Activated B cell treated with CpG ODN at 0.5 μM for 24 hours (primary cell): ENCODE results near the gene ARHGAP26. TPM values are rescaled to one million over a fixed set of nuclear protein-coding genes. Genes with fewer than 3 reads are reported as not detected.

Experiments
- ATAC-seq: fragments of 200-7000 bp; cut with Tn5 transposase; one replicate; pipeline ENCODE4 v1.10.0; 2021; ENCODE audit warnings: low read depth, mild to moderate bottlenecking, moderate library complexity
- CTCF ChIA-PET: fragments of 350-600 bp; sonication (Branson Sonifier 250); formaldehyde crosslinking; loops from one replicate; lab custom pipeline; 2021; ENCODE audit warnings: antibody characterized with exemption; lab: Charles Lee
- POLR2A ChIA-PET: fragments of 350-600 bp; sonication (Branson Sonifier 250); formaldehyde crosslinking; loops from one replicate; lab custom pipeline; 2021; ENCODE audit warnings: antibody characterized with exemption; lab: Charles Lee
- DNase-seq: peaks from one replicate; pipeline ENCODE4 v3.0.0; 2022
- H3K27ac Mint-ChIP-seq: one replicate; pipeline ENCODE4 v1.8.0; 2020; ENCODE audit warnings: mixed read lengths
- H3K27me3 Mint-ChIP-seq: one replicate; pipeline ENCODE4 v1.8.0; 2021; ENCODE audit warnings: mixed read lengths
- H3K36me3 Mint-ChIP-seq: one replicate; pipeline ENCODE4 v1.8.0; 2021; ENCODE audit warnings: low read depth, mixed read lengths
- H3K4me1 Mint-ChIP-seq: one replicate; pipeline ENCODE4 v1.8.0; 2021; ENCODE audit warnings: mixed read lengths
- H3K4me3 Mint-ChIP-seq: one replicate; pipeline ENCODE4 v1.8.0; 2020; ENCODE audit warnings: mild to moderate bottlenecking, mixed read lengths
- H3K9me3 Mint-ChIP-seq: one replicate; pipeline ENCODE4 v1.8.0; 2020; ENCODE audit warnings: mixed read lengths
- CTCF ChIP-seq: fragments of 200-600 bp; IDR thresholded peaks from one replicate; pipeline ENCODE4 v1.8.0; 2022; ENCODE audit warnings: antibody characterized with exemption, mild to moderate bottlenecking
- intact Hi-C: fragments of 100-400 bp; cut with micrococcal nuclease; formaldehyde crosslinking; loops from one replicate; pipeline ENCODE4 v1.15.1; 2024
- total RNA-seq: library from RNA; stranded (reverse); gene quantifications from 2 replicates; pipeline ENCODE4 v1.2.3, GENCODE V29; 2022

The ARHGAP26 gene
- total RNA-seq, 1 donor from 2014 or later, result 20.9 TPM

GRCh38 chr5:143229896-143230675, 459.9 kb downstream of the ARHGAP26 start:
- TF ChIP-seq CTCF, result no peak
- ATAC-seq (peak; percentile 71), DNase-seq (no peak)
- CTCF ChIA-PET, result no interaction called here
- Mint-ChIP-seq H3K4me1 (peaks cover 20% of the 10 kb centered on the region), H3K27me3 (peaks cover 1% of the 10 kb centered on the region), H3K4me3 (peak overlapping the region; percentile 33), H3K9me3 (no peaks in the 10 kb centered on the region), H3K36me3 (no peaks in the 10 kb centered on the region), H3K27ac (no peak overlapping the region)
- POLR2A ChIA-PET, result no interaction called here
- intact Hi-C loops, result no loop called here

- intact Hi-C loops, result no loop called here
- ChIA-PET POLR2A (no interaction called here), CTCF (no interaction called here)
- DNase-seq, result no peak
- H3K27me3 Mint-ChIP-seq, result peaks cover 1% of the 10 kb centered on the region
- H3K4me3 Mint-ChIP-seq, result peak overlapping the region; percentile 33
- H3K36me3 Mint-ChIP-seq, result no peaks in the 10 kb centered on the region
- no peak for ATAC-seq
- peaks cover 20% of the 10 kb centered on the region for H3K4me1 Mint-ChIP-seq
- no peak overlapping the region for H3K27ac Mint-ChIP-seq
- no peak for TF ChIP-seq CTCF
- H3K9me3 Mint-ChIP-seq, result no peaks in the 10 kb centered on the region
Measured at GRCh38 chr5:143230676-143230996, 460.5 kb downstream of the ARHGAP26 start.

- Mint-ChIP-seq H3K9me3 (no peaks in the 10 kb centered on the region), H3K27ac (no peak overlapping the region), H3K4me3 (no peak overlapping the region), H3K4me1 (peaks cover 20% of the 10 kb centered on the region), H3K27me3 (peaks cover 1% of the 10 kb centered on the region), H3K36me3 (no peaks in the 10 kb centered on the region)
- ChIA-PET POLR2A (no interaction called here), CTCF (no interaction called here)
- DNase-seq, result no peak
- no peak for TF ChIP-seq CTCF
- ATAC-seq, result no peak
- intact Hi-C loops, result no loop called here
Measured at GRCh38 chr5:143231416-143231815, 461.2 kb downstream of the ARHGAP26 start.

GRCh38 chr5:143231973-143232812, 462.0 kb downstream of the ARHGAP26 start:
- CTCF ChIA-PET, result no interaction called here

More at GRCh38 chr5:143231973-143232812, 462.0 kb downstream of the ARHGAP26 start:
- no peak for TF ChIP-seq CTCF
- intact Hi-C loops, result no loop called here
- H3K4me3 Mint-ChIP-seq, result no peak overlapping the region
- no peak overlapping the region for H3K27ac Mint-ChIP-seq
- H3K4me1 Mint-ChIP-seq, result peaks cover 20% of the 10 kb centered on the region
- POLR2A ChIA-PET, result no interaction called here
- H3K36me3 Mint-ChIP-seq, result no peaks in the 10 kb centered on the region
- peaks cover 1% of the 10 kb centered on the region for H3K27me3 Mint-ChIP-seq
- ATAC-seq (no peak), DNase-seq (no peak)
- H3K9me3 Mint-ChIP-seq, result no peaks in the 10 kb centered on the region
